Skeletal muscle satellite cell (primary cell): ENCODE data around the gene LRBA.

Source experiments
- H3K27me3 ChIP-seq: 2 replicates; pipeline ENCODE4 v1.7.0; 2013; ENCODE audit warnings: low read length; ENCODE audit not compliant: control insufficient read depth, insufficient read depth
- H3K36me3 ChIP-seq: 2 replicates; pipeline ENCODE4 v1.7.0; 2013; ENCODE audit warnings: mild to moderate bottlenecking, control low read depth, low read length; ENCODE audit not compliant: insufficient read depth
- H3K4me1 ChIP-seq: 2 replicates; pipeline ENCODE4 v1.7.0; 2013; ENCODE audit warnings: low read length; ENCODE audit not compliant: control insufficient read depth, insufficient read depth
- H3K4me2 ChIP-seq: 2 replicates; pipeline ENCODE4 v1.7.0; 2013; ENCODE audit warnings: mild to moderate bottlenecking, low read length
- H3K4me3 ChIP-seq: 2 replicates; pipeline ENCODE4 v1.7.0; 2013; ENCODE audit warnings: low read length
- H3K9ac ChIP-seq: 2 replicates; pipeline ENCODE4 v1.7.0; 2013; ENCODE audit warnings: mild to moderate bottlenecking, low read depth, low read length, moderate library complexity
- H3K9me3 ChIP-seq: replicated peaks from 2 replicates; pipeline ENCODE4 v1.7.0; 2013; ENCODE audit warnings: mild to moderate bottlenecking, control low read depth, low read length

Gene LRBA

DNA sequence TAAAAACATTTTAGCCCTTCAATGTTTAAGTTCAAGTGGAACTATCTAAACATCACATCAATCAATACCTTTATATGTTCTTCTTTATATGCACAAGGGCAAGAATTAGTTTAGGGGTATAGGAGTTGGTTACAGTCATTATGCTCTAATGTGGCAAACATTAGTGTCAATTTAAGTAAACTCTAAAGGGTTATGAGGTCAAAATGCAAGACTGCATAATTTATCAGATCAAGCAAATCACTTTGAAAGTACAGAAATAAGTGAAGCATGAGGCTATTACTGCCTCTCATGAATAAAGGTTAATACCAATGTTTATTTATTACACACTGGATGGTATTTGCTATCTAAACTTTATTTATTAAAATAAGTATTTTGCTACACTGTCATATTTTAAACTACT is 373.5 kb downstream of the LRBA start:
- Histone ChIP-seq H3K9ac (no peak overlapping the region), H3K9me3 (no peaks in the 10 kb centered on the region), H3K4me3 (no peak overlapping the region), H3K27me3 (no peaks in the 10 kb centered on the region), H3K36me3 (no peaks in the 10 kb centered on the region), H3K4me2 (no peak overlapping the region), H3K4me1 (peaks cover under 1% of the 10 kb centered on the region)

DNA sequence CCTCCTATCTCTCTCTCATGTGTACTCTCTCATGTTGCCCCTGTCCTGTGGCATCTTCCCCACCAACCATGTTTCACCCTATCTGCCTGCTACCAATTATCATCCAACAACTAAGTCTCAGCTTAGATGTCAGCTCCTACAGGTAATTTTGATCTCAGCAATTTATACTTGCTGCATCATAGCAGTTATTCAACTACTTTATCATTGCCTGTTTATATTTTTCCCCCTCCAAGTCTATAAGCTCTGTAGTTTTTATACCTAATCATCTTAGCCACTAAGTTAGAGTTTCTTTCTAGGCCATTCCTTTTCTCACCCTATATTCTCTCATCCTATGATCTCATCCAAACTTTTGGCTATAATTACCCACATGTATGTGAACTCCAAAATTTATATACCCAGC is 382.4 kb downstream of the LRBA start:
- Histone ChIP-seq H3K4me1 (no peaks in the 10 kb centered on the region), H3K4me2 (no peak overlapping the region), H3K9ac (no peak overlapping the region), H3K9me3 (no peaks in the 10 kb centered on the region), H3K27me3 (no peaks in the 10 kb centered on the region), H3K36me3 (no peaks in the 10 kb centered on the region), H3K4me3 (no peak overlapping the region)

DNA sequence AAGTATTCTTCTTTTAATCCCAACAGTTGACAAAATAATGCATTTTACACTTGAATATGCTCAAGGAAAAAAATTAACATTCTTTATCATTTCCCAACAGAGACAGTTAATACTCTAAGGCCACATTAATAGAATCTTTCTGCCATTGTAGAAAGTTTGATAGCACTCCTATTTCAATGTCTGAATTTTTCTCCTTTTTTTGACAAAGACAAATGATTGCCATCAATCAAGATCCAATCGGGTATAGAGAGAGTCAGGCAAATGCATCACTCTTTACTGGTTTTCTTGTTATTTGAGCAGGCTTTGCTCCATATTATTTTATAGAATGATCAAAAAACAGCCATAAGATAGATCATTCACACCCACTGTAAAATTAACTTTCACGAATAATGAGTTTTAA is 387.0 kb downstream of the LRBA start:
- no peak overlapping the region for H3K4me2 ChIP-seq
- no peaks in the 10 kb centered on the region for H3K9me3 ChIP-seq
- no peaks in the 10 kb centered on the region for H3K4me1 ChIP-seq
- H3K4me3 ChIP-seq = no peak overlapping the region
- no peaks in the 10 kb centered on the region for H3K27me3 ChIP-seq
- no peaks in the 10 kb centered on the region for H3K36me3 ChIP-seq
- H3K9ac ChIP-seq = no peak overlapping the region

DNA sequence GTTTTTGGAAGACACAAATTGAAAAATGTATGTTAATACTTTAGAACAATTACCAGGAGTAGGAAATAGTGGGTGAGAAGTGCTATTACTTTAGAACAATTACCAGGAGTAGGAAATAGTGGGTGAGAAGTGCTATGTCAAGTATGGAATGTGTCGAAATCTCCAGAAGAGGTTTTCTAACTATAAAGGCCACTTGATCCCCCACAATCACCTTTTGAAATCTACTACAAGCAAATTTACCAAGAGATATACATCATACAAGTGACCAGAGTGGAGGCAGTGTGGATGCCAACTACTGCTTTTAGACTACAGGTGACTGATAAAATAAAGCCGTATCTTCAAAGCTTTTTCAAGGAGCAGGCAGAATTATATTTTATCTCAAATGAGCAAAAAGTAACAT is 390.1 kb downstream of the LRBA start:
- Histone ChIP-seq H3K4me2 (no peak overlapping the region), H3K9ac (no peak overlapping the region), H3K9me3 (no peaks in the 10 kb centered on the region), H3K36me3 (no peaks in the 10 kb centered on the region), H3K27me3 (no peaks in the 10 kb centered on the region), H3K4me3 (no peak overlapping the region), H3K4me1 (no peaks in the 10 kb centered on the region)

DNA sequence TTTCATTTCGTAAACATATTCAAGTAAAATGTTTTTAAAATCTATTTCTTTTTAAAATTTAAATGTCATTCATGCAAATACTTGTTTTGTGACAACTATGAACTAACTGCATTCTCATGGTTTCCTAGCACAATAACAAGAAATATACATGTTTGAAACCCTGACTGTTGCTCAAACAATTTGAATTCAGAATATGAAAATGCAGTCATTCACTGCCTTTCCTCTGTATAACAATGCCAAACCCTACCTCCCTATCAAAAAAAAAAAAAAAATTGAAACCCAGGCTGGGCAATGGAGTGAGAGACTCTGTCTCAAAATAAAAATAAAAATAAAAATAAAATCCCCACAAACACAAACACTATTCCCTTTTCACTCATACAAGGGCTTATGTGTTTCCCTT is 391.0 kb downstream of the LRBA start:
- H3K27me3 ChIP-seq = no peaks in the 10 kb centered on the region
- H3K9ac ChIP-seq = no peak overlapping the region
- no peaks in the 10 kb centered on the region for H3K4me1 ChIP-seq

DNA sequence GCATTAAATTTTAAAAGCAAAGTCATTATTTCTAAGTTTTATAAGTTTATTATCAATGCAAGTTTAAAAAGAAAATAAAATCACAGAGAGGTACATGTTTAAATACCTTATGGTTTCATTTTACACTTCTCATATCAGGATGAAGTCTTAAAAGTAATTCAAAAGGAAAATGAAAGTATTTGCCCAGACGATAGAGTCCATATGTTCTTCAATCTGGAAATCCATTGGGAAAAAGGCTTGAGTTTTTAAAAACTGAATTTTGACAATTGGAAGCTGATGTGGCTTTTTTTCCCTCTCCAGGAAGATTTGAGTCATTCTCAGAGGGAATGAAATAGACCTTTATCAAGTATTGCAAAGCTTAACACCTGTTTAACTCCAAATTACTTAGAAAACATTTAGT is 396.0 kb downstream of the LRBA start:
- Histone ChIP-seq H3K36me3 (no peaks in the 10 kb centered on the region), H3K9me3 (no peaks in the 10 kb centered on the region), H3K27me3 (no peaks in the 10 kb centered on the region), H3K9ac (no peak overlapping the region), H3K4me2 (no peak overlapping the region), H3K4me3 (no peak overlapping the region), H3K4me1 (no peaks in the 10 kb centered on the region)

More for the DNA sequence above, 391.0 kb downstream of the LRBA start:
- Histone ChIP-seq H3K4me3 (no peak overlapping the region), H3K36me3 (no peaks in the 10 kb centered on the region), H3K4me2 (no peak overlapping the region), H3K9me3 (no peaks in the 10 kb centered on the region)

DNA sequence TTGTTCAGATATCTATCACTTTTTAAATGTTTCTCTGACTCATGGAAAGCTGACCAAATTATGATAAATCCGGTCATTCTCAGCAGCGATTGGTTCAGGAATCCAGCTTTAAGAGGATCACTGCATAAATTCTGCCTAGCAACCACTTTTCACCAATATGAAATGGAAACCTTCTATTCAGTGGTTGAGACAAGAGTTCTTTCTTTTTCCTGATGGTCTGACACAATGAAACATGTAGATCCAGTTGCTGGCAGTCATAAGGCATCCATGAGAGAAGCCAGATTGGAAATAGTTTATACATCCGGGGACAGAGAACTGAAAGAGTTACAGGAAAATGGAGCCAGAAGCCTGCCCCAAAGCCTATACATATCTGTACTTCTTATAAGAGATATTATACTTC is 406.0 kb downstream of the LRBA start:
- Histone ChIP-seq H3K9ac (no peak overlapping the region), H3K4me3 (no peak overlapping the region), H3K4me1 (no peaks in the 10 kb centered on the region), H3K4me2 (no peak overlapping the region), H3K36me3 (no peaks in the 10 kb centered on the region), H3K27me3 (no peaks in the 10 kb centered on the region), H3K9me3 (no peaks in the 10 kb centered on the region)

DNA sequence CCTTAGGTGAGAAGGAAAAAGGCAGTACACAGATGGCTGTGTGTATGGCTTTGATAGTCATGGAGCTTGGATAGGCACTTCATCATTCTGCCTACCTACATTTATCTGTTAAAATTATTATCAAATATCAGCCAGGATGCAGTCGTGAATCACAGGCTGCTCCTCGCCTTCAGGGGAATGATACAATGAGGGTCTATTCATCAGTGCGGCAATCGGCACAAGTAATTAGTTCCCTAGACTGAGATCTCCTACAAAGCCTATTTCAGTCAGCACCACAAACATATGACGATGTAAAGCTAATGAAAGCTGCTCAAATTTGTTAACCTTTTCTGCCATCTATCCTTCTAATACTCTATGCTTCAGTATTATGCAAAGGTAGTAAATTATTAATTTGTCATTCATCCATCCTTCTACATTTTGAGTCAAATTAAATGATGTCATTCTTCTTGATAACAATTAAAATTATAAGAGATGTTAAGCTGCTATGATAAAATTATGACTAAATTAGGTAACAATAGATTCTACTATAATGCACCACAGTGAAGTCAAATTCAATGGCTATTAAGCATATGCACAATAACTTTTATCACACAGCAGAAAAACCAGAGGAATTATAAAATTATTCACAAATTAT is 414.2 kb downstream of the LRBA start:
- Histone ChIP-seq H3K4me3 (no peak overlapping the region), H3K36me3 (no peaks in the 10 kb centered on the region), H3K27me3 (no peaks in the 10 kb centered on the region), H3K9me3 (no peaks in the 10 kb centered on the region), H3K9ac (no peak overlapping the region), H3K4me1 (no peaks in the 10 kb centered on the region), H3K4me2 (no peak overlapping the region)

DNA sequence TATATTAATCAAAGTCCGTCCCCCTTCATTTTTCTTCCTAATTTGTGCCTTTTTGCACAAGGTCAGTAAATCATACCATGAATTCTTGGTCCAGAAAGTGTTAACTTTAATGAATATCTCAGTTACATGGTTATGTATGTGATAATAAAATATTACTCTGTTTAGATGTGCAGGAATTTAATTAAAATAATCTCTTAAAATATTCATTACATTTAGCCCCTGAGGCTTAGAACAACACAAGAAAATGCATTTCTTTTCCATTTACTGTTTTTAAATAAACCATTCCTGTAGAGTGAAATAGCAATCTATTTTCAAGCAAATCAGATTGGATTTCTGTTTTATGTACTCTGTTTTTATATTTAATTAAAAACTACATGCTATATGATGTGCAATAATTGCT is 415.5 kb downstream of the LRBA start:
- Histone ChIP-seq H3K9me3 (no peaks in the 10 kb centered on the region), H3K36me3 (no peaks in the 10 kb centered on the region), H3K4me1 (no peaks in the 10 kb centered on the region), H3K9ac (no peak overlapping the region), H3K27me3 (no peaks in the 10 kb centered on the region), H3K4me2 (no peak overlapping the region), H3K4me3 (no peak overlapping the region)

DNA sequence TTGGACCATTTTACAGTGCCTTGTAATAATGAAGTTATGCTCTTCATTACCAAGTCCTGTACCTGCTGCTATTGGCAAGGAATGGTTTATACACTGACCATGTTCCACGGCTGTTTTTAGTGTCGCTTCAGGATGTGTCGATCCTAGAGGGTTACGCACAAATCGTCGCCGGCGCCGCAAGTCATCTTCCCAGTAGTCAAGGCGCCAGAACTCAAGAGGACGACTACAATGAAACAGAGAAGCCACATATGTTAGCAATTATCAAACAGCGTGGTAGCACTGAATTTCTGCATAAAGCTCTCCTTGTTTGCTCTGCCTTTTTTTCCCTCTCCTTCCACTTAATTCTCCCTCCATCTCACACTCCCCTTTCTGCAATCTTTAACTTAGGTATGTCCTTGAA is 416.2 kb downstream of the LRBA start:
- Histone ChIP-seq H3K36me3 (no peaks in the 10 kb centered on the region), H3K4me3 (no peak overlapping the region), H3K9ac (no peak overlapping the region), H3K27me3 (no peaks in the 10 kb centered on the region), H3K4me2 (no peak overlapping the region), H3K9me3 (no peaks in the 10 kb centered on the region), H3K4me1 (no peaks in the 10 kb centered on the region)

DNA sequence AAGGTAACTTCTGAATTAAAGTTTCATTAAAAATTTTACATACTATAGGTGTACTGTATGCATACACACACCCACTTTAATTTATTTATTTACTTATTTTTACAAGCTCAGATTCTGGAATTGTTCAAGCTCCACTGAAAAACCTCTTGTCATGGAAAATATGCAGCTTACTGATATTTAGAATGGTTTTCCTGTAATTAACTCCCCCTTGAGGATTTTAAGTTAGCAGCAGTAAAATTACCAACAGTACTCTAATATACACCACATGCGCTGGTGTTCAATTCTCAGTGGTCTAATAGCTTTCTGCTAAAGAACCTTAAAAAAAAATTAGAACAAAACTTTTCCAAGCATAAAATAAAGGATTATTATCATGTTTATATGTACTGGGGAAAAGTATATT is 421.1 kb downstream of the LRBA start:
- Histone ChIP-seq H3K9ac (no peak overlapping the region), H3K27me3 (no peaks in the 10 kb centered on the region), H3K36me3 (no peaks in the 10 kb centered on the region), H3K4me3 (no peak overlapping the region), H3K4me2 (no peak overlapping the region), H3K4me1 (no peaks in the 10 kb centered on the region), H3K9me3 (no peaks in the 10 kb centered on the region)

DNA sequence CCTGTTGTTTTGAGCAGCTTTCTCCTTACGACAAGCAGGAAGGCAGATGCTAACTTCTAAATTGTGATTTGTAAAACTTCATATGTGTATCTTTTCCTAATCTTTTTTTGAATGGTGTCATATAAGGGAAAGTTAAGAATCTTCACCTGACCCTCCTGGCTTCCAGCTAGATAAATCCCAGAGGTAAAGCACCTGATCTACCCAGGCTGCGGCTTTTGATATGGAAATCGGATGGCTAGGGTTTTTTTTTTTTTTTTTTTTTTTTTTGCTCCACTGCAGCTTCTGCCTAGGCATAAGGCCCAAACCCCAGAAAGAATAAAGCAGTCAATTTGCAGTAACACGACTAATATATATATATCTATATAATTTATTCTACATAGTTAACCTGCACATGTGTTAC is 423.2 kb downstream of the LRBA start:
- H3K36me3 ChIP-seq = no peaks in the 10 kb centered on the region
- no peaks in the 10 kb centered on the region for H3K27me3 ChIP-seq
- H3K9me3 ChIP-seq = no peaks in the 10 kb centered on the region
- no peak overlapping the region for H3K4me3 ChIP-seq
- H3K9ac ChIP-seq = no peak overlapping the region
- no peaks in the 10 kb centered on the region for H3K4me1 ChIP-seq
- H3K4me2 ChIP-seq = no peak overlapping the region
